IMR-90 (cell line): ENCODE results near the gene SRXN1. TPM values are rescaled to one million over a fixed set of nuclear protein-coding genes. Genes with fewer than 3 reads are reported as not detected.

Experiments used
- ATAC-seq: fragments of 200-7000 bp; cut with Tn5 transposase; 2 replicates; pipeline ENCODE4 v1.9.1; 2020; ENCODE audit warnings: low read depth, mild to moderate bottlenecking, moderate library complexity
- BruUV-seq: library from RNA; stranded (reverse); fragments of 400-500 nt; replicated peaks from 2 replicates; lab custom pipeline; 2021; lab: Mats Ljungman, UMichigan
- CTCF ChIA-PET: fragments of 300-600 bp; formaldehyde crosslinking; extraction: SDS; loops from one replicate; lab custom pipeline; 2021; ENCODE audit warnings: antibody characterized with exemption; lab: Yijun Ruan, JAX
- POLR2A ChIA-PET: fragments of 300-600 bp; sonication (Branson Sonifier 250); formaldehyde crosslinking; loops from one replicate; lab custom pipeline; 2022; ENCODE audit warnings: antibody characterized with exemption; ENCODE audit not compliant: unreplicated experiment; lab: Charles Lee
- DNase-seq: peaks from one replicate; pipeline ENCODE4 v3.0.0; 2013
- H2AFZ ChIP-seq: replicated peaks from 2 replicates; pipeline ENCODE3; 2013; ENCODE audit warnings: low read length, mild to moderate bottlenecking; ENCODE audit not compliant: poor library complexity
- H2AK5ac ChIP-seq: 2 replicates; pipeline ENCODE4 v1.6.1; 2013; ENCODE audit warnings: low read depth, low read length, inconsistent platforms
- H2AK9ac ChIP-seq: replicated peaks from 2 replicates; pipeline ENCODE3; 2013; ENCODE audit warnings: mild to moderate bottlenecking, low read depth, low read length, moderate library complexity; ENCODE audit not compliant: poor library complexity
- H2BK120ac ChIP-seq: 2 replicates; pipeline ENCODE4 v1.6.1; 2013; ENCODE audit warnings: low read depth, low read length, inconsistent platforms
- H2BK15ac ChIP-seq: 3 replicates; pipeline ENCODE4 v1.6.1; 2013; ENCODE audit warnings: low read depth, low read length, inconsistent platforms
- H2BK20ac ChIP-seq: 2 replicates; pipeline ENCODE4 v1.6.1; 2013; ENCODE audit warnings: low read depth, mild to moderate bottlenecking, inconsistent platforms, low read length, moderate library complexity
- H2BK5ac ChIP-seq: 2 replicates; pipeline ENCODE4 v1.6.1; 2013; ENCODE audit warnings: mild to moderate bottlenecking, low read depth, low read length, inconsistent platforms; ENCODE audit not compliant: poor library complexity, severe bottlenecking
- H3K14ac ChIP-seq: replicated peaks from 2 replicates; pipeline ENCODE4 v1.6.1; 2013; ENCODE audit warnings: low read depth, low read length, inconsistent platforms
- H3K18ac ChIP-seq: 2 replicates; pipeline ENCODE4 v1.6.1; 2013; ENCODE audit warnings: low read depth, low read length, control low read depth
- H3K23ac ChIP-seq: 2 replicates; pipeline ENCODE4 v1.6.1; 2013; ENCODE audit warnings: low read depth, low read length, inconsistent platforms
- H3K27ac ChIP-seq: 2 replicates; pipeline ENCODE4 v1.5.1; 2013; ENCODE audit warnings: mild to moderate bottlenecking, control low read depth, low read length; ENCODE audit not compliant: insufficient read depth
- H3K27me3 ChIP-seq: 2 replicates; pipeline ENCODE4 v1.6.1; 2013; ENCODE audit warnings: low read length; ENCODE audit not compliant: control insufficient read depth, insufficient read depth
- H3K36me3 ChIP-seq: 2 replicates; pipeline ENCODE4 v1.6.1; 2013; ENCODE audit warnings: low read length, mixed read lengths; ENCODE audit not compliant: control insufficient read depth, insufficient read depth
- H3K4ac ChIP-seq: 2 replicates; pipeline ENCODE4 v1.6.1; 2013; ENCODE audit warnings: low read depth, low read length, inconsistent platforms
- H3K4me1 ChIP-seq: 2 replicates; pipeline ENCODE4 v1.6.1; 2013; ENCODE audit warnings: low read length, mixed read lengths; ENCODE audit not compliant: control insufficient read depth, insufficient read depth
- H3K4me2 ChIP-seq: 2 replicates; pipeline ENCODE4 v1.6.1; 2013; ENCODE audit warnings: low read depth, mild to moderate bottlenecking, control low read depth, low read length, moderate library complexity
- H3K4me3 ChIP-seq: 2 replicates; pipeline ENCODE4 v1.5.1; 2013; ENCODE audit warnings: low read depth, mild to moderate bottlenecking, control low read depth, low read length, moderate library complexity; ENCODE audit not compliant: insufficient read depth
- H3K56ac ChIP-seq: 2 replicates; pipeline ENCODE4 v1.6.1; 2013; ENCODE audit warnings: low read length, inconsistent platforms; ENCODE audit not compliant: insufficient read depth; ENCODE audit errors: extremely low read depth
- H3K79me1 ChIP-seq, 2 experiments: 2 replicates each; pipeline ENCODE4 v1.6.1; 2013; ENCODE audit warnings: low read length in 2 of 2, inconsistent platforms in 1 of 2, low read depth in 1 of 2
- H3K9ac ChIP-seq: 2 replicates; pipeline ENCODE4 v1.6.1; 2013; ENCODE audit warnings: low read depth, low read length, control low read depth
- H3K9me1 ChIP-seq: 2 replicates; pipeline ENCODE4 v1.6.1; 2013; ENCODE audit warnings: low read length, inconsistent platforms; ENCODE audit not compliant: insufficient read depth
- H3K9me3 ChIP-seq: 2 replicates; pipeline ENCODE4 v1.6.1; 2013; ENCODE audit warnings: low read length; ENCODE audit not compliant: control insufficient read depth, insufficient read depth
- H4K20me1 ChIP-seq: 2 replicates; pipeline ENCODE4 v1.6.1; 2013; ENCODE audit warnings: low read length, inconsistent platforms; ENCODE audit not compliant: insufficient read depth
- H4K5ac ChIP-seq: 2 replicates; pipeline ENCODE4 v1.6.1; 2013; ENCODE audit warnings: mild to moderate bottlenecking, low read depth, low read length, control low read depth
- H4K8ac ChIP-seq, 2 experiments: 2 replicates each; pipeline ENCODE4 v1.6.1; 2013; ENCODE audit warnings: low read depth in 2 of 2, low read length in 2 of 2, control low read depth in 1 of 2, inconsistent platforms in 1 of 2
- H4K91ac ChIP-seq: 2 replicates; pipeline ENCODE4 v1.6.1; 2013; ENCODE audit warnings: low read depth, low read length, inconsistent platforms; ENCODE audit not compliant: insufficient read depth
- BHLHE40 ChIP-seq: fragments of 150-350 bp; IDR thresholded peaks from 2 replicates; pipeline ENCODE4 v1.6.1; 2016; ENCODE audit warnings: mild to moderate bottlenecking, low read depth, low read length
- CEBPB ChIP-seq: IDR thresholded peaks from 2 replicates; pipeline ENCODE4 v1.6.1; 2012; ENCODE audit warnings: low read depth, low read length, improper control_type of control experiment
- CHD1 ChIP-seq: IDR thresholded peaks from 2 replicates; pipeline ENCODE4 v1.6.1; 2012; ENCODE audit warnings: low read depth, low read length, improper control_type of control experiment
- CTCF ChIP-seq: conservative IDR thresholded peaks from 2 replicates; pipeline ENCODE4 v1.5.1; 2012; ENCODE audit warnings: mild to moderate bottlenecking, low read depth, low read length, improper control_type of control experiment
- ELK1 ChIP-seq: fragments of 150-350 bp; IDR thresholded peaks from 2 replicates; pipeline ENCODE4 v1.6.1; 2016; ENCODE audit warnings: low read depth, mild to moderate bottlenecking, low read length, moderate library complexity, borderline replicate concordance
- FOS ChIP-seq: fragments of 150-350 bp; IDR thresholded peaks from 2 replicates; pipeline ENCODE4 v1.6.1; 2016; ENCODE audit warnings: low read depth, low read length
- MAFK ChIP-seq: IDR thresholded peaks from 2 replicates; pipeline ENCODE4 v1.6.1; 2012; ENCODE audit warnings: low read depth, low read length, improper control_type of control experiment
- MAZ ChIP-seq: IDR thresholded peaks from 2 replicates; pipeline ENCODE4 v1.6.1; 2012; ENCODE audit warnings: low read depth, mild to moderate bottlenecking, low read length, improper control_type of control experiment, moderate library complexity, borderline replicate concordance
- MXI1 ChIP-seq: IDR thresholded peaks from 2 replicates; pipeline ENCODE4 v1.6.1; 2012; ENCODE audit warnings: low read depth, mild to moderate bottlenecking, low read length, moderate library complexity, borderline replicate concordance
- NFE2L2 ChIP-seq: fragments of 150-350 bp; IDR thresholded peaks from 2 replicates; pipeline ENCODE4 v1.6.1; 2016; ENCODE audit warnings: low read depth, mild to moderate bottlenecking, low read length
- POLR2A ChIP-seq: IDR thresholded peaks from 2 replicates; pipeline ENCODE4 v1.6.1; 2012; ENCODE audit warnings: mild to moderate bottlenecking, low read depth, low read length
- RAD21 ChIP-seq: IDR thresholded peaks from 2 replicates; pipeline ENCODE4 v1.6.1; 2012; ENCODE audit warnings: low read length, improper control_type of control experiment
- RCOR1 ChIP-seq: IDR thresholded peaks from 2 replicates; pipeline ENCODE4 v1.6.1; 2012; ENCODE audit warnings: mild to moderate bottlenecking, low read length, improper control_type of control experiment; ENCODE audit not compliant: insufficient replicate concordance
- RFX5 ChIP-seq: IDR thresholded peaks from 2 replicates; pipeline ENCODE4 v1.8.0; 2012; ENCODE audit warnings: low read depth, mild to moderate bottlenecking, low read length, moderate library complexity
- SMC3 ChIP-seq: fragments of 150-350 bp; IDR thresholded peaks from 2 replicates; pipeline ENCODE4 v1.6.1; 2016; ENCODE audit warnings: low read depth, mild to moderate bottlenecking, antibody characterized with exemption, low read length, moderate library complexity
- WGBS, 2 experiments: methylation state at CpG; one replicate each; pipeline versions ENCODE4 v1.1.5 to v1.1.7; 2013; ENCODE audit warnings: missing lambda C conversion rate in 2 of 2; ENCODE audit not compliant: insufficient read length in 1 of 2; ENCODE audit errors: extremely low coverage in 2 of 2; 5-methylcytosine and 5-hydroxymethylcytosine counted together
- dilution Hi-C: fragments of 300-500 bp; cut with HindIII; formaldehyde crosslinking; loops from one replicate; pipeline ENCODE4 v1.14.3; 2018; ENCODE audit warnings: low sequenced_read_pairs; ENCODE audit not compliant: unreplicated experiment
- in situ Hi-C: fragments of 300-500 bp; cut with MboI; formaldehyde crosslinking; loops from 3 replicates; pipeline ENCODE4 v1.14.3; 2019; ENCODE audit warnings: low sequenced_read_pairs, inconsistent platforms, mixed read lengths
- intact Hi-C: fragments of 100-400 bp; cut with micrococcal nuclease; formaldehyde crosslinking; loops from 2 replicates; pipeline ENCODE4 v1.10.0; 2022
- polyA plus RNA-seq, 3 experiments: library from polyadenylated mRNA; depleted of rRNA; stranded (reverse); fragments of >200 nt; gene quantifications; 2 replicates each; pipeline ENCODE4 v1.2.3, GENCODE V29; 2012; ENCODE audit warnings: low replicate concordance in 1 of 3
- total RNA-seq: library from RNA; depleted of rRNA; stranded (reverse); fragments of >200 nt; gene quantifications from 2 replicates; pipeline ENCODE4 v1.2.3, GENCODE V29; 2012
- TF ChIP-seq, protein P1 (sequence below): fragments of 150-350 bp; IDR thresholded peaks from 2 replicates; pipeline ENCODE4 v1.6.1; 2017; ENCODE audit warnings: mild to moderate bottlenecking, antibody characterized with exemption, low read length, low read depth

The SRXN1 gene
- total and polyA plus RNA-seq, 2 of the 4 experiments (the other 2 are of a cell fraction) = 51.2 to 71.2 TPM

DNA sequence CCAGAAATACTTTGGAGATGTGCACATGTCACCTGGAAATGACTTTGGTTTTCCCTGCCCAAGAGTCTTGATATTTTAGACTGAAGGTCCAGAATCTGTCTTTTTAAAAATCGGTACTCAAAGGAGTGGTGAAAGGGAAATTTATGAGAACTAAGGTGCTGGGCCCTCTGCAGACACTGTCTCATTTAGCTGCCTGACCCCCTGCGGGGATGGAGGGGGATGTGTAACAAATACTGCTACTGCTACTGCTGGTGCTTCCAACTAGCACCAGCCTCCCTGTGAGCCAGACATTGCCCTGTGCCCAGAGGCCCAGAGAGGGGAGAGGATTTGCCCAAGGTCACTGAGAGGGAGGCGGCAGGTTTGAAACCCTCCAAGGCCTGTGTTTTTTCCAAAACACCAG is 15.6 kb upstream of the SRXN1 start:
- Histone ChIP-seq H2AFZ (no peak overlapping the region), H3K79me1 (no peaks in the 10 kb centered on the region), H3K27ac (no peak overlapping the region), H3K14ac (no peak overlapping the region), H4K91ac (no peak overlapping the region), H3K4ac (no peak overlapping the region), H3K4me3 (no peak overlapping the region), H2AK9ac (no peak overlapping the region), H2BK120ac (no peak overlapping the region), H4K8ac (no peak overlapping the region), H2BK15ac (no peak overlapping the region), H3K36me3 (no peaks in the 10 kb centered on the region), H3K4me1 (no peaks in the 10 kb centered on the region), H2BK5ac (no peak overlapping the region), H3K9ac (no peak overlapping the region), H4K5ac (no peak overlapping the region), H4K20me1 (no peaks in the 10 kb centered on the region), H2AK5ac (no peak overlapping the region), H3K9me1 (no peaks in the 10 kb centered on the region), H2BK20ac (no peak overlapping the region), H3K18ac (no peak overlapping the region), H3K27me3 (peaks cover 85% of the 10 kb centered on the region), H3K23ac (no peak overlapping the region), H3K56ac (no peak overlapping the region), H3K9me3 (no peaks in the 10 kb centered on the region), H3K4me2 (no peak overlapping the region)
- dilution Hi-C loops = no loop called here
- POLR2A ChIA-PET = no interaction called here
- no TSS peak for BruUV-seq
- intact Hi-C loops = no loop called here
- 33% methylated on average over 1 of the region's 3 CpGs; no CpG with 5 or more reads in 1 of the 2 experiments for whole genome bisulfite sequencing, 2 experiments
- ATAC-seq (no peak), DNase-seq (no peak)
- CTCF ChIA-PET = no interaction called here
- TF ChIP-seq CHD1 = no peak
- no peak for TF ChIP-seq RFX5
- no peak for TF ChIP-seq RCOR1
- TF ChIP-seq MAFK = no peak
- TF ChIP-seq ELK1 = no peak
- no peak for TF ChIP-seq BHLHE40
- no peak for TF ChIP-seq RAD21
- no peak for TF ChIP-seq CEBPB
- TF ChIP-seq NFE2L2 = no peak
- TF ChIP-seq MXI1 = no peak
- no peak for TF ChIP-seq SMC3
- TF ChIP-seq FOS = no peak
- TF ChIP-seq CTCF = no peak
- no peak for TF ChIP-seq MAZ
- TF ChIP-seq, protein P1, sequence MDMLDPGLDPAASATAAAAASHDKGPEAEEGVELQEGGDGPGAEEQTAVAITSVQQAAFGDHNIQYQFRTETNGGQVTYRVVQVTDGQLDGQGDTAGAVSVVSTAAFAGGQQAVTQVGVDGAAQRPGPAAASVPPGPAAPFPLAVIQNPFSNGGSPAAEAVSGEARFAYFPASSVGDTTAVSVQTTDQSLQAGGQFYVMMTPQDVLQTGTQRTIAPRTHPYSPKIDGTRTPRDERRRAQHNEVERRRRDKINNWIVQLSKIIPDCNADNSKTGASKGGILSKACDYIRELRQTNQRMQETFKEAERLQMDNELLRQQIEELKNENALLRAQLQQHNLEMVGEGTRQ = no peak
- no peak for TF ChIP-seq POLR2A
- in situ Hi-C loops = no loop called here
